Esophagus squamous epithelium (tissue), 4 donors: ENCODE data around the gene FHL2.

Source experiments
- POLR2A ChIP-seq, 4 donors: fragments of 450-650 bp; IDR thresholded peaks; one replicate each; pipeline ENCODE4 v1.6.1; 2017; ENCODE audit warnings: antibody characterized with exemption in 4 of 4, mild to moderate bottlenecking in 4 of 4, moderate library complexity in 3 of 4
- TF ChIP-seq, protein P1 (sequence below), 6 experiments: fragments of 450-650 bp in 4 of 6; fragments of 200-600 bp in 2 of 6; sonication (generic) in 2 of 6; IDR thresholded peaks; one replicate each; pipeline ENCODE4 v1.5.1; 2016 to 2019; ENCODE audit warnings: antibody characterized with exemption in 6 of 6, mild to moderate bottlenecking in 4 of 6, moderate library complexity in 4 of 6

DNA sequence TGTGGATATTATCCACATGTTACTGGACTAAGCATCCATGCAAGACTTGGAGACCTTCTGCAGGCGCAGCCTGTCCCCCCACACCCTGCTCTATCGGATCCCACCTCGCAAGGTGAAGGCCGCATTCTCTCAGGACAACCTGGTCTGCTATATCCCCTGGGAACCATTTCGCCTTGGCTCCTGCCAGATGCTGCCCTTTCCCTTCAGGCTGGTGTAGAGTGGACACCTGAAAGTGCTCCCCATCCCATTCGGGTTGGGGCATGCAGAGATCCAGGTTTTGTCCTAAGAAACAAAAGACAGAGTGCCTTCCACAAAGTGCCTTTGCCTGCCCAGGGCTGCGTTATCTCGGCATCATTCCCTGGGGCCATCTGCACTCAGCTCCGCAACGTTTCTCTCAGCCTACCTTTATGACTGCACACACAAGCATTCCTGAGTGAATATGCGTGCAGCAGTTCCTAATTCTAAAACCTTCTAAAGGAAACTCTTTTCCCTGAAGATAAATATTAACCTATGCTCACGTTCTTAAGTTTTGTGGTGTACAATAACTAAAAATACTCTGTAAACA is 20.5 kb downstream of the FHL2 start:
- TF ChIP-seq, protein P1, sequence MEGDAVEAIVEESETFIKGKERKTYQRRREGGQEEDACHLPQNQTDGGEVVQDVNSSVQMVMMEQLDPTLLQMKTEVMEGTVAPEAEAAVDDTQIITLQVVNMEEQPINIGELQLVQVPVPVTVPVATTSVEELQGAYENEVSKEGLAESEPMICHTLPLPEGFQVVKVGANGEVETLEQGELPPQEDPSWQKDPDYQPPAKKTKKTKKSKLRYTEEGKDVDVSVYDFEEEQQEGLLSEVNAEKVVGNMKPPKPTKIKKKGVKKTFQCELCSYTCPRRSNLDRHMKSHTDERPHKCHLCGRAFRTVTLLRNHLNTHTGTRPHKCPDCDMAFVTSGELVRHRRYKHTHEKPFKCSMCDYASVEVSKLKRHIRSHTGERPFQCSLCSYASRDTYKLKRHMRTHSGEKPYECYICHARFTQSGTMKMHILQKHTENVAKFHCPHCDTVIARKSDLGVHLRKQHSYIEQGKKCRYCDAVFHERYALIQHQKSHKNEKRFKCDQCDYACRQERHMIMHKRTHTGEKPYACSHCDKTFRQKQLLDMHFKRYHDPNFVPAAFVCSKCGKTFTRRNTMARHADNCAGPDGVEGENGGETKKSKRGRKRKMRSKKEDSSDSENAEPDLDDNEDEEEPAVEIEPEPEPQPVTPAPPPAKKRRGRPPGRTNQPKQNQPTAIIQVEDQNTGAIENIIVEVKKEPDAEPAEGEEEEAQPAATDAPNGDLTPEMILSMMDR (IDR thresholded peaks at IDR 0.05): no peak
- no peak for TF ChIP-seq POLR2A (IDR thresholded peaks at IDR 0.05)
